K562 (cell line): Measurements from ENCODE around the gene SLC9A1. TPM values are rescaled to one million over a fixed set of nuclear protein-coding genes. Genes with fewer than 3 reads are reported as not detected.
A peak's percentile ranks its signal among the peaks of the same experiment; 100 is the strongest.

Experiments used
- EP300 ChIP-seq: IDR thresholded peaks from 2 replicates; pipeline ENCODE4 v1.6.1; 2012; ENCODE audit warnings: low read length, improper control_type of control experiment
- FOXK2 ChIP-seq, 2 experiments: fragments of 450-650 bp; IDR thresholded peaks in 1 of 2; conservative IDR thresholded peaks in 1 of 2; 2 replicates each; pipeline ENCODE4 v1.6.1; 2016; ENCODE audit warnings: low read depth in 2 of 2, mild to moderate bottlenecking in 1 of 2
- GABPA ChIP-seq: fragments of 200-800 bp; sonication (Bioruptor generic); conservative IDR thresholded peaks from 2 replicates; pipeline ENCODE4 v1.6.1; 2016; ENCODE audit warnings: low read depth, missing genetic modification characterization, missing compliant biosample characterization
- KAT7 ChIP-seq: sonication (generic); formaldehyde crosslinking; IDR thresholded peaks from 2 replicates; pipeline ENCODE4 v1.8.0; 2022; ENCODE audit warnings: missing genetic modification reagents, mild to moderate bottlenecking, borderline replicate concordance
- MAZ ChIP-seq, 2 experiments: fragments of 450-650 bp in 1 of 2; sonication (generic) in 1 of 2; formaldehyde crosslinking; IDR thresholded peaks in 1 of 2; conservative IDR thresholded peaks in 1 of 2; 2 replicates each; pipeline versions ENCODE4 v1.4.0 to v1.5.0; 2020; ENCODE audit warnings: mild to moderate bottlenecking in 1 of 2, missing genetic modification reagents in 1 of 2
- MBD1 ChIP-seq: fragments of 250-450 bp; sonication (Bioruptor Pico); IDR thresholded peaks from 2 replicates; pipeline ENCODE4 v1.8.0; 2022; ENCODE audit warnings: inconsistent platforms
- MEIS2 ChIP-seq: fragments of 450-650 bp; IDR thresholded peaks from 2 replicates; pipeline ENCODE4 v1.6.1; 2014; ENCODE audit warnings: mild to moderate bottlenecking; ENCODE audit not compliant: partially characterized antibody
- MIER1 ChIP-seq: fragments of 450-650 bp; IDR thresholded peaks from 2 replicates; pipeline ENCODE4 v1.6.1; 2016; ENCODE audit warnings: antibody characterized with exemption, mild to moderate bottlenecking, low read depth
- PTBP1 ChIP-seq: fragments of 200-400 bp; formaldehyde crosslinking; IDR thresholded peaks from 2 replicates; pipeline ENCODE4 v1.6.1; 2017; ENCODE audit warnings: low read depth, low read length
- PYGO2 ChIP-seq: fragments of 450-650 bp; IDR thresholded peaks from 2 replicates; pipeline ENCODE4 v1.6.1; 2016; ENCODE audit warnings: mild to moderate bottlenecking, missing genetic modification characterization, moderate library complexity, missing compliant biosample characterization
- RB1 ChIP-seq: fragments of 450-650 bp; IDR thresholded peaks from 2 replicates; pipeline ENCODE4 v1.6.1; 2017; ENCODE audit warnings: low read depth, mild to moderate bottlenecking
- SAP30 ChIP-seq: fragments of 200-600 bp; sonication (generic); IDR thresholded peaks from 2 replicates; pipeline ENCODE4 v1.6.1; 2012; ENCODE audit warnings: borderline replicate concordance, low read depth, mild to moderate bottlenecking, moderate library complexity, low read length, control low read depth, inconsistent platforms; ENCODE audit not compliant: insufficient read depth, poor library complexity, severe bottlenecking
- SMAD1 ChIP-seq: fragments of 150-350 bp; IDR thresholded peaks from 2 replicates; pipeline ENCODE4 v1.6.1; 2014; ENCODE audit warnings: low read length, low read depth; ENCODE audit not compliant: partially characterized antibody
- SRSF3 ChIP-seq: fragments of 200-400 bp; formaldehyde crosslinking; IDR thresholded peaks from 2 replicates; pipeline ENCODE4 v1.6.1; 2016; ENCODE audit warnings: mild to moderate bottlenecking, low read length, moderate library complexity; ENCODE audit not compliant: insufficient read depth
- SRSF7 ChIP-seq: fragments of 200-400 bp; formaldehyde crosslinking; optimal IDR thresholded peaks from 2 replicates; pipeline ENCODE3; 2017; ENCODE audit warnings: mild to moderate bottlenecking, low read depth, low read length
- YY1 ChIP-seq, 3 experiments: IDR thresholded peaks; 2 replicates each; pipeline ENCODE4 v1.6.1; 2011; ENCODE audit warnings: low read length in 2 of 3, mild to moderate bottlenecking in 2 of 3, moderate library complexity in 2 of 3, borderline replicate concordance in 1 of 3, control low read depth in 1 of 3, low read depth in 1 of 3; ENCODE audit not compliant: insufficient read depth in 3 of 3, insufficient replicate concordance in 2 of 3, control insufficient read depth in 1 of 3, insufficient read length in 1 of 3; ENCODE audit errors: extremely low read depth in 1 of 3
- ZFP30 ChIP-seq: fragments of 250-450 bp; sonication (Bioruptor Pico); IDR thresholded peaks from 2 replicates; pipeline ENCODE4 v1.8.0; 2022; ENCODE audit warnings: moderate library complexity, mild to moderate bottlenecking, inconsistent platforms, borderline replicate concordance
- ZFP36 ChIP-seq: fragments of 150-350 bp; IDR thresholded peaks from 2 replicates; pipeline ENCODE4 v1.6.1; 2018; ENCODE audit warnings: low read length, low read depth; ENCODE audit not compliant: partially characterized antibody
- ZNF175 ChIP-seq: fragments of 200-800 bp; sonication (Bioruptor generic); IDR thresholded peaks from 2 replicates; pipeline ENCODE4 v1.6.1; 2016; ENCODE audit warnings: low read depth, mild to moderate bottlenecking, missing genetic modification characterization, missing compliant biosample characterization
- ZNF239 ChIP-seq: fragments of 250-450 bp; sonication (Bioruptor Pico); IDR thresholded peaks from 2 replicates; pipeline ENCODE4 v1.4.0; 2020; ENCODE audit warnings: mild to moderate bottlenecking
- ZNF398 ChIP-seq: fragments of 250-450 bp; sonication (Bioruptor Pico); IDR thresholded peaks from 2 replicates; pipeline ENCODE4 v1.8.0; 2021; ENCODE audit warnings: moderate library complexity, mild to moderate bottlenecking, inconsistent platforms
- ZNF408 ChIP-seq: fragments of 250-450 bp; sonication (Bioruptor Pico); IDR thresholded peaks from 2 replicates; pipeline ENCODE4 v1.4.0; 2020; ENCODE audit warnings: low read depth, mild to moderate bottlenecking, moderate library complexity
- ZNF764 ChIP-seq: fragments of 250-450 bp; sonication (Bioruptor Pico); IDR thresholded peaks from 2 replicates; pipeline ENCODE4 v1.4.0; 2020; ENCODE audit warnings: low read depth, mild to moderate bottlenecking, moderate library complexity
- ZZZ3 ChIP-seq: fragments of 450-650 bp; IDR thresholded peaks from 2 replicates; pipeline ENCODE4 v1.6.1; 2016; ENCODE audit warnings: antibody characterized with exemption, mild to moderate bottlenecking, moderate library complexity
- polyA plus RNA-seq, 8 experiments: library from polyadenylated mRNA; depleted of rRNA in 4 of 8; stranded (reverse) in 5 of 8; unstranded in 3 of 8; fragments of >200 nt; fragmentation: Nextera tagmentation in 2 of 8; fragmentation: Illumina TruSeq in 1 of 8; extraction: Ambion mirVana in 2 of 8; extraction: Trizol in 1 of 8; gene quantifications; 2 replicates each; pipeline versions ENCODE4 v1.2.1 to v1.2.3, GENCODE V29; 2011 to 2014; ENCODE audit warnings: inconsistent platforms in 1 of 8, missing spikeins in 1 of 8
- total RNA-seq, 7 experiments: library from RNA; depleted of rRNA in 6 of 7; stranded (reverse); fragments of >200 nt in 6 of 7; fragmentation: Illumina TruSeq in 2 of 7; extraction: Trizol in 2 of 7; gene quantifications; 2 replicates each; pipeline versions ENCODE4 v1.2.1 to v1.2.3, GENCODE V29; 2011 to 2021; ENCODE audit warnings: low replicate concordance in 1 of 7

The SLC9A1 gene
- total and polyA plus RNA-seq, 9 of the 15 experiments (the other 6 are each of a cell fraction or from before 2014, with no cell fraction given): 0.59 to 14.4 (median 2.0) TPM

GRCh38 chr1:27074175-27074780 lies 80.6 kb downstream of the SLC9A1 start (continued):
- TF ChIP-seq MBD1: no peak
- no peak for TF ChIP-seq ZNF764
- TF ChIP-seq SRSF3: no peak
- no peak for TF ChIP-seq ZNF239
- peak; percentile 97 for TF ChIP-seq EP300
- no peak for TF ChIP-seq SAP30
- peak; percentile 88 for TF ChIP-seq ZNF175 (CRISPR knock-in tag)
- TF ChIP-seq YY1 (IDR thresholded peaks at IDR 0.05; ENCODE audit: borderline replicate concordance in 1 of 3, control insufficient read depth in 1 of 3, extremely low read depth in 1 of 3, insufficient read depth in 3 of 3, insufficient read length in 1 of 3, insufficient replicate concordance in 2 of 3, low read depth in 1 of 3, low read length in 2 of 3): peak in 1 of 3 experiments; percentile 51
- TF ChIP-seq RB1: no peak
- no peak for TF ChIP-seq ZNF408 (CRISPR knock-in tag)
- no peak for TF ChIP-seq KAT7 (CRISPR knock-in tag)
- TF ChIP-seq SMAD1: peak; percentile 48
- peak in 1 of 2 experiments; percentile 17; a peak in 1 of 4 replicates for TF ChIP-seq FOXK2 (conservative IDR thresholded peaks at IDR 0.05 in 1 of 2, IDR thresholded peaks at IDR 0.05 in 1 of 2; ENCODE audit: low read depth in 2 of 2)
- TF ChIP-seq GABPA (tag): no peak
- TF ChIP-seq MEIS2: peak; percentile 95
- no peak for TF ChIP-seq SRSF7
- TF ChIP-seq MAZ (CRISPR knock-in tag; conservative IDR thresholded peaks at IDR 0.05 in 1 of 2, IDR thresholded peaks at IDR 0.05 in 1 of 2): peak; percentile 24 to 48; a peak in 2 of 4 replicates
- TF ChIP-seq ZFP36: no peak
- TF ChIP-seq ZFP30 (CRISPR knock-in tag): no peak
- TF ChIP-seq PYGO2 (tag): 0 out of 2 replicates have a peak, but pooled peaks have one; percentile 30
- no peak for TF ChIP-seq ZZZ3
- no peak for TF ChIP-seq PTBP1
- TF ChIP-seq ZNF398: no peak
- no peak for TF ChIP-seq MIER1
